ENCODE data around the gene TXNDC16. TPM values are rescaled to one million over a fixed set of nuclear protein-coding genes. Genes with fewer than 3 reads are reported as not detected.

The TXNDC16 gene
- total RNA-seq, 1 experiment from 2014 or later: 13.2 TPM

DNA sequence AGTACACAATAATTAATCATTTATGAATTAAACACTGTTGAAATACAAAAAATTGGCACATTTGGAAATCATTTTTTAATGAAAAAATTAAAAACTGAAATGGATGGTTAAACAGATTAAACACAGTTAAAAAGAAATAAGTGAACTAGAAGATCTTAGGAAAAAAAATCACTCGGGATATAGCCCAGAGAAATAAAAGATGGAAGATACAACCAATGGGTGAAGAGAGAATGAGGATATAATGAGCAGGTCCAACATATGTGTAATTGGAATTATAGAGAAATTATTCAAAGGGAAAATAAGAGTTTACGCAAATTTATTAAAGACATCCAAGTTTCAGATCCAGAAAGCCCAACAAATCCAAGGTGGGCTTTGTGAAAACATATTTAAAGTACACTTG is 6.4 kb upstream of the TXNDC16 start:
- Histone ChIP-seq H4K91ac (ENCODE audit: insufficient read length, low read depth, low read length) (no peak overlapping the region), H3K79me1 (ENCODE audit: insufficient read depth, low read depth, low read length, poor library complexity, severe bottlenecking) (no peaks in the 10 kb centered on the region), H3K4me2 (ENCODE audit: insufficient read depth, insufficient read length, low read length) (no peak overlapping the region), H4K20me1 (ENCODE audit: control insufficient read depth, insufficient read depth, insufficient read length) (no peaks in the 10 kb centered on the region), H3K23ac (ENCODE audit: insufficient read length, low read depth, low read length) (no peak overlapping the region), H3K9me3 (ENCODE audit: control insufficient read depth, low read depth, low read length) (no peaks in the 10 kb centered on the region), H2BK20ac (ENCODE audit: low read depth, low read length, poor library complexity, severe bottlenecking) (no peak overlapping the region), H4K8ac (replicated peaks; ENCODE audit: insufficient read length, low read depth, low read length) (no peak overlapping the region), H2AK5ac (ENCODE audit: insufficient read length, low read length) (no peak overlapping the region), H3K27me3 (ENCODE audit: insufficient read depth, low read length) (no peaks in the 10 kb centered on the region), H3K4ac (ENCODE audit: low read depth, low read length) (no peak overlapping the region), H2BK5ac (ENCODE audit: insufficient read length, low read length) (no peak overlapping the region), H2BK120ac (ENCODE audit: low read depth, low read length, poor library complexity, severe bottlenecking) (no peak overlapping the region), H2BK15ac (ENCODE audit: low read depth, low read length) (no peak overlapping the region), H3K18ac (ENCODE audit: insufficient read length, low read depth, low read length) (no peak overlapping the region), H3T11ph (ENCODE audit: low read length) (no peak overlapping the region), H3K14ac (ENCODE audit: insufficient read depth, low read length) (no peak overlapping the region), H3K9ac (ENCODE audit: extremely low read depth, insufficient read length, low read length) (no peak overlapping the region), H3K27ac (ENCODE audit: insufficient read length, low read depth, low read length) (no peak overlapping the region), H3K23me2 (ENCODE audit: insufficient read length, low read depth, low read length, poor library complexity, severe bottlenecking) (peaks cover 4% of the 10 kb centered on the region), H3K4me1 (ENCODE audit: insufficient read depth, low read length) (no peaks in the 10 kb centered on the region), H2BK12ac (ENCODE audit: insufficient read length, low read depth, low read length) (no peak overlapping the region), H3K56ac (ENCODE audit: insufficient read length, low read depth, low read length) (no peak overlapping the region), H3K79me2 (ENCODE audit: insufficient read depth, low read length) (no peaks in the 10 kb centered on the region), H2AFZ (ENCODE audit: low read length) (no peak overlapping the region), H4K5ac (ENCODE audit: insufficient read length, low read depth, low read length) (no peak overlapping the region)
- no peak overlapping the region for H3K27ac Mint-ChIP-seq
- peaks cover 1% of the 10 kb centered on the region; the same call in 1 of the 2 replicates for H3K27me3 Mint-ChIP-seq (ENCODE audit: low read depth)
- no peak for DNase-seq
- no peak overlapping the region for H3K4me3 Mint-ChIP-seq
- H3K36me3 Mint-ChIP-seq (ENCODE audit: insufficient read depth in 1 of 3, low read depth in 3 of 3): peaks cover 3 to 12% (median 7%) of the 10 kb centered on the region in 3 experiments; a peak in 5 of 7 replicates
- H3K9me3 Mint-ChIP-seq: peaks cover 2 to 3% of the 10 kb centered on the region in 2 experiments; a peak in 4 of 5 replicates
- no CpG with 5 or more reads among the region's 2 CpGs for WGBS (ENCODE audit: extremely low coverage, insufficient read length, low lambda C conversion rate)
- TF ChIP-seq CTCF (conservative IDR thresholded peaks at IDR 0.05): no peak
- H3K4me1 Mint-ChIP-seq: peaks cover 3 to 6% of the 10 kb centered on the region in 2 experiments; a peak in 2 of 4 replicates

Measured in H9 (cell line).